B cell (primary cell): Measurements from ENCODE around the gene NPR1. TPM values are rescaled to one million over a fixed set of nuclear protein-coding genes. Genes with fewer than 3 reads are reported as not detected.

ENCODE experiments used
- ATAC-seq: fragments of 200-7000 bp; cut with Tn5 transposase; one replicate; pipeline ENCODE4 v1.10.0; 2021; ENCODE audit warnings: low read depth, mild to moderate bottlenecking, moderate number of reproducible peaks, moderate library complexity
- CTCF ChIA-PET: fragments of 350-600 bp; sonication (Branson Sonifier 250); formaldehyde crosslinking; loops from one replicate; lab custom pipeline; 2021; ENCODE audit warnings: antibody characterized with exemption, inconsistent platforms; lab: Charles Lee
- POLR2A ChIA-PET: fragments of 350-600 bp; sonication (Branson Sonifier 250); formaldehyde crosslinking; loops from one replicate; lab custom pipeline; 2021; ENCODE audit warnings: antibody characterized with exemption; lab: Charles Lee
- DNase-seq: peaks from one replicate; pipeline ENCODE4 v3.0.0; 2013
- H2AFZ ChIP-seq: 2 replicates; pipeline ENCODE4 v1.6.1; 2012; ENCODE audit warnings: mild to moderate bottlenecking, low read depth, low read length; ENCODE audit not compliant: insufficient read depth, poor library complexity, severe bottlenecking
- H3K27ac ChIP-seq, 2 donors: 1 replicate in 1 of 2; 2 replicates in 1 of 2; pipeline ENCODE4 v1.5.1; 2012 to 2013; ENCODE audit warnings: low read length in 2 of 2, mild to moderate bottlenecking in 2 of 2, moderate library complexity in 1 of 2
- H3K27me3 ChIP-seq, 4 experiments: fragments of 200-600 bp in 1 of 4; sonication (generic) in 1 of 4; replicated peaks in 1 of 4; 1 replicate in 2 of 4; 2 replicates in 2 of 4; pipeline versions ENCODE4 v1.6.1 to v1.7.0; 2013 to 2016; ENCODE audit warnings: low read length in 3 of 4, mild to moderate bottlenecking in 2 of 4, mixed read lengths in 1 of 4, moderate library complexity in 1 of 4; ENCODE audit not compliant: insufficient read depth in 4 of 4, control insufficient read depth in 3 of 4; ENCODE audit errors: control extremely low read depth in 1 of 4
- H3K36me3 ChIP-seq, 2 experiments: replicated peaks in 1 of 2; 1 replicate in 1 of 2; 2 replicates in 1 of 2; pipeline versions ENCODE4 v1.6.1 to v1.7.1; 2013; ENCODE audit warnings: low read length in 1 of 2; ENCODE audit not compliant: insufficient read depth in 2 of 2, control insufficient read depth in 1 of 2; ENCODE audit errors: control extremely low read depth in 1 of 2, extremely low read depth in 1 of 2
- H3K4me1 ChIP-seq, 2 donors: fragments of 200-600 bp in 1 of 2; sonication (generic) in 1 of 2; 1 replicate in 1 of 2; 2 replicates in 1 of 2; pipeline versions ENCODE4 v1.5.1 to v1.6.1; 2013 to 2017; ENCODE audit warnings: low read length in 2 of 2; ENCODE audit not compliant: control insufficient read depth in 2 of 2, insufficient read depth in 2 of 2
- H3K4me2 ChIP-seq: replicated peaks from 2 replicates; pipeline ENCODE3; 2012; ENCODE audit warnings: mild to moderate bottlenecking, low read depth, low read length; ENCODE audit not compliant: poor library complexity, severe bottlenecking
- H3K4me3 ChIP-seq, 5 experiments: fragments of 200-600 bp in 1 of 5; sonication (generic) in 1 of 5; 1 replicate in 3 of 5; 2 replicates in 2 of 5; pipeline versions ENCODE4 v1.5.1 to v1.7.0; 2011 to 2016; ENCODE audit warnings: low read length in 4 of 5, mild to moderate bottlenecking in 4 of 5, low read depth in 2 of 5, control low read depth in 1 of 5, moderate library complexity in 1 of 5; ENCODE audit not compliant: insufficient read depth in 1 of 5; ENCODE audit errors: control extremely low read depth in 1 of 5, extremely low read depth in 1 of 5
- H3K79me2 ChIP-seq: fragments of 200-600 bp; sonication (generic); one replicate; pipeline ENCODE4 v1.6.0; 2016; ENCODE audit warnings: low read length; ENCODE audit not compliant: control insufficient read depth, insufficient read depth
- H3K9ac ChIP-seq: fragments of 200-600 bp; sonication (generic); 2 replicates; pipeline ENCODE4 v1.6.1; 2017; ENCODE audit warnings: mild to moderate bottlenecking, low read length, moderate library complexity
- H3K9me3 ChIP-seq, 3 donors: one replicate each; pipeline versions ENCODE4 v1.6.1 to v1.7.1; 2013; ENCODE audit warnings: low read length in 2 of 3; ENCODE audit not compliant: control insufficient read depth in 2 of 3, insufficient read depth in 1 of 3; ENCODE audit errors: control extremely low read depth in 1 of 3
- H4K20me1 ChIP-seq: 2 replicates; pipeline ENCODE4 v1.6.0; 2012; ENCODE audit warnings: mild to moderate bottlenecking, low read length; ENCODE audit not compliant: insufficient read depth, control insufficient read depth, poor library complexity, severe bottlenecking
- H3K27ac Mint-ChIP-seq: one replicate; pipeline ENCODE4 v1.8.0; 2021; ENCODE audit warnings: mixed read lengths
- H3K27me3 Mint-ChIP-seq: one replicate; pipeline ENCODE4 v1.8.0; 2021; ENCODE audit warnings: mixed read lengths
- H3K4me1 Mint-ChIP-seq: one replicate; pipeline ENCODE4 v1.8.0; 2021; ENCODE audit warnings: mixed read lengths
- H3K4me3 Mint-ChIP-seq: one replicate; pipeline ENCODE4 v1.8.0; 2021; ENCODE audit warnings: mixed read lengths
- H3K9me3 Mint-ChIP-seq: one replicate; pipeline ENCODE4 v1.8.0; 2022; ENCODE audit warnings: mixed read lengths; ENCODE audit not compliant: insufficient read depth
- EZH2 ChIP-seq: IDR thresholded peaks from 2 replicates; pipeline ENCODE4 v1.6.1; 2012; ENCODE audit warnings: borderline replicate concordance, low read depth, mild to moderate bottlenecking, moderate library complexity, low read length; ENCODE audit not compliant: insufficient read depth, poor library complexity, severe bottlenecking
- WGBS: methylation state at CpG from one replicate; pipeline ENCODE4 v1.1.5; 2013; ENCODE audit warnings: missing lambda C conversion rate; ENCODE audit not compliant: insufficient coverage; 5-methylcytosine and 5-hydroxymethylcytosine counted together
- intact Hi-C: fragments of 100-400 bp; cut with micrococcal nuclease; formaldehyde crosslinking; loops from one replicate; pipeline ENCODE4 v1.10.0; 2022
- polyA plus RNA-seq: library from polyadenylated mRNA; depleted of rRNA; stranded (reverse); fragments of >200 nt; gene quantifications from 2 replicates; pipeline ENCODE4 v1.2.3, GENCODE V29; 2012
- total RNA-seq, 2 donors: library from RNA; stranded (reverse); fragments of 120-200 nt in 1 of 2; gene quantifications; 1 replicate in 1 of 2; 2 replicates in 1 of 2; pipeline versions ENCODE4 v1.2.3 to v1.2.4, GENCODE V29; 2013 to 2022
- TF ChIP-seq, protein P1 (sequence below): fragments of 200-600 bp; IDR thresholded peaks from one replicate; pipeline ENCODE4 v1.8.0; 2022; ENCODE audit warnings: antibody characterized with exemption, mild to moderate bottlenecking

Gene NPR1
- total and polyA plus RNA-seq, 2 donors (not counting 1 experiment from before 2014, with no cell fraction given), result 0.37 TPM; not detected in 1

DNA sequence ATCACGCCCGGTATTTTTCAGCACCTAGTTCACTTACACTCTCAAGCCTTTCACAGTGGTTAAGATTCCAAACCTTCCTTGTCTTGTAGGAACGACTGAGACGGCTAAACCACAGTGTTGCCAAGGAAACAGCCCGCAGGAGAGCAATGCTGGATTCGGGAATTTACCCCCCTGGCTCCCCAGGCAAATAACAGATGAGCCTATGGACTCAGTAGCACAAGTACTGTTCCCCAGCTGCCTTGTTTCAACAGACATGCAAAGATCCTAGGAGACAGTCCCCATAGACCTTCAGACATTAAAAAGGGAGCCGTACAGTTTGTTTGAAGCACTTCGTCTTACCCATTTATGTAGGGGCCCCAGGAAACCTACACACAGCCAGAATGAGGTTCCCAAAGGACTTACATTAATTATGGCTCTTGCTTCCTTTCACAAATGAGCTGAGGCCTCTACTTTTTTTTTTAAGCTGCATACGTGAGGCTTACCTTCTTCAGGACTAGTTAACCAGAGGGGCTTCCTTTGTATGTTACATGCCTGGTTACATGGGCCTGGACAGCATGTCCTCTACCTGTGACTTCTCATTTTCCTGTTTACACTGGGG is 17.3 kb upstream of the NPR1 start:
- 79% methylated on average over 6 of the region's 9 CpGs for WGBS
- H3K27ac Mint-ChIP-seq, result no peak overlapping the region
- intact Hi-C loops, result no loop called here
- CTCF ChIA-PET, result no interaction called here
- H4K20me1 ChIP-seq, result no peaks in the 10 kb centered on the region
- H3K9ac ChIP-seq, result no peak overlapping the region
- ATAC-seq (no peak), DNase-seq (no peak)
- no peak overlapping the region for H3K4me3 Mint-ChIP-seq
- no peak for TF ChIP-seq EZH2
- TF ChIP-seq, protein P1, sequence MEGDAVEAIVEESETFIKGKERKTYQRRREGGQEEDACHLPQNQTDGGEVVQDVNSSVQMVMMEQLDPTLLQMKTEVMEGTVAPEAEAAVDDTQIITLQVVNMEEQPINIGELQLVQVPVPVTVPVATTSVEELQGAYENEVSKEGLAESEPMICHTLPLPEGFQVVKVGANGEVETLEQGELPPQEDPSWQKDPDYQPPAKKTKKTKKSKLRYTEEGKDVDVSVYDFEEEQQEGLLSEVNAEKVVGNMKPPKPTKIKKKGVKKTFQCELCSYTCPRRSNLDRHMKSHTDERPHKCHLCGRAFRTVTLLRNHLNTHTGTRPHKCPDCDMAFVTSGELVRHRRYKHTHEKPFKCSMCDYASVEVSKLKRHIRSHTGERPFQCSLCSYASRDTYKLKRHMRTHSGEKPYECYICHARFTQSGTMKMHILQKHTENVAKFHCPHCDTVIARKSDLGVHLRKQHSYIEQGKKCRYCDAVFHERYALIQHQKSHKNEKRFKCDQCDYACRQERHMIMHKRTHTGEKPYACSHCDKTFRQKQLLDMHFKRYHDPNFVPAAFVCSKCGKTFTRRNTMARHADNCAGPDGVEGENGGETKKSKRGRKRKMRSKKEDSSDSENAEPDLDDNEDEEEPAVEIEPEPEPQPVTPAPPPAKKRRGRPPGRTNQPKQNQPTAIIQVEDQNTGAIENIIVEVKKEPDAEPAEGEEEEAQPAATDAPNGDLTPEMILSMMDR, result no peak
- no peaks in the 10 kb centered on the region for H3K9me3 ChIP-seq
- no peak overlapping the region for H3K4me3 ChIP-seq
- no peaks in the 10 kb centered on the region for H3K27me3 ChIP-seq
- no peaks in the 10 kb centered on the region for H3K9me3 Mint-ChIP-seq
- H3K27me3 Mint-ChIP-seq, result no peaks in the 10 kb centered on the region
- H3K79me2 ChIP-seq, result peaks cover 20% of the 10 kb centered on the region
- H3K4me2 ChIP-seq, result no peak overlapping the region
- H3K27ac ChIP-seq, result no peak overlapping the region
- peaks cover 9 to 57% of the 10 kb centered on the region in 2 experiments for H3K36me3 ChIP-seq
- POLR2A ChIA-PET, result no interaction called here
- peaks cover 5 to 15% of the 10 kb centered on the region in 2 donors for H3K4me1 ChIP-seq
- peaks cover 12% of the 10 kb centered on the region for H3K4me1 Mint-ChIP-seq
- no peak overlapping the region for H2AFZ ChIP-seq

DNA sequence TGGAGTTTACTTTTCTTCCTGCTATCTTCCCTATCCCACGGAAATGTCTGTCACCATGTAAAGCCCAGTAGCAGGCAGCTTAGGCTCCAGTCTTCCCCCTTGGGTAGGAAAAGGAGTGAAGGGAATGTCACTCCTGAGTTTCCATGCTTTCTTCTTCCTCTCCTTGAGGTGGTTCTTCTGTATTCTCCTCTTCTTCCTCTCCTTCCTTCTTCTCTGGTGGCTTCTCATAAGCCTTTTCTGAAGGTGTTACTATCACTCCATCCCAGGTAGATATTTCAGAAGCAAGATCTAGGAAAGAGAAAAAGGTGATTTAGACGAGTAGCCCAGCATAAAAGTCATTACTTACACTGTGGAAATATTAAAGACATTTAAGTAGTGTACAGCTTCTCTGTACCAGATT is 16.2 kb upstream of the NPR1 start:
- H3K27me3 ChIP-seq, result no peaks in the 10 kb centered on the region
- no peak for ATAC-seq
- Mint-ChIP-seq H3K9me3 (no peaks in the 10 kb centered on the region), H3K4me3 (no peak overlapping the region), H3K4me1 (peaks cover 12% of the 10 kb centered on the region), H3K27me3 (no peaks in the 10 kb centered on the region), H3K27ac (peak overlapping the region; percentile 65)
- H2AFZ ChIP-seq, result no peak overlapping the region
- TF ChIP-seq EZH2, result no peak
- TF ChIP-seq, protein P1, result no peak
- intact Hi-C loops, result no loop called here
- no peak overlapping the region for H3K4me2 ChIP-seq
- H3K4me1 ChIP-seq, result peaks cover 5 to 15% of the 10 kb centered on the region in 2 donors
- no peak overlapping the region for H3K9ac ChIP-seq
- no peak overlapping the region for H3K27ac ChIP-seq
- H4K20me1 ChIP-seq, result no peaks in the 10 kb centered on the region
- no peak for DNase-seq
- ChIA-PET CTCF (no interaction called here), POLR2A (no interaction called here)
- H3K9me3 ChIP-seq, result no peaks in the 10 kb centered on the region
- no peak overlapping the region for H3K4me3 ChIP-seq
- WGBS, result no CpG with 5 or more reads among the region's 2 CpGs
- H3K79me2 ChIP-seq, result peaks cover 20% of the 10 kb centered on the region
- peaks cover 9 to 67% of the 10 kb centered on the region in 2 experiments for H3K36me3 ChIP-seq
